Progenitor cell of endocrine pancreas (in vitro differentiated cells): ENCODE data around the gene CERS1. TPM values are rescaled to one million over a fixed set of nuclear protein-coding genes. Genes with fewer than 3 reads are reported as not detected.
A peak's percentile ranks its signal among the peaks of the same experiment; 100 is the strongest.

Experiments
- DNase-seq: peaks from one replicate; pipeline ENCODE4 v3.0.0; 2021; ENCODE audit warnings: low spot score; ENCODE audit not compliant: unreplicated experiment
- H3K27ac Mint-ChIP-seq: 2 replicates; pipeline ENCODE4 v1.8.0; 2021; ENCODE audit warnings: mild to moderate bottlenecking, moderate library complexity, mixed read lengths
- H3K27me3 Mint-ChIP-seq: 2 replicates; pipeline ENCODE4 v1.8.0; 2021; ENCODE audit warnings: mixed read lengths
- H3K36me3 Mint-ChIP-seq: 2 replicates; pipeline ENCODE4 v1.8.0; 2022; ENCODE audit warnings: mixed read lengths; ENCODE audit not compliant: insufficient read depth
- H3K4me1 Mint-ChIP-seq: 2 replicates; pipeline ENCODE4 v1.8.0; 2021; ENCODE audit warnings: low read depth, mixed read lengths
- H3K4me3 Mint-ChIP-seq: 2 replicates; pipeline ENCODE4 v1.8.0; 2021; ENCODE audit warnings: low read depth, mild to moderate bottlenecking, moderate library complexity, mixed read lengths
- H3K9me3 Mint-ChIP-seq: 2 replicates; pipeline ENCODE4 v1.8.0; 2021; ENCODE audit warnings: low read depth, mixed read lengths
- CTCF ChIP-seq: fragments of 200-600 bp; sonication (generic); IDR thresholded peaks from one replicate; pipeline ENCODE4 v1.5.0; 2021; ENCODE audit warnings: antibody characterized with exemption, mild to moderate bottlenecking; ENCODE audit not compliant: unreplicated experiment
- total RNA-seq: library from RNA; stranded (reverse); gene quantifications from 2 replicates; pipeline ENCODE4 v1.2.1, GENCODE V29; 2021

The CERS1 gene
- total RNA-seq, 1 donor from 2014 or later, result 20.9 TPM

DNA sequence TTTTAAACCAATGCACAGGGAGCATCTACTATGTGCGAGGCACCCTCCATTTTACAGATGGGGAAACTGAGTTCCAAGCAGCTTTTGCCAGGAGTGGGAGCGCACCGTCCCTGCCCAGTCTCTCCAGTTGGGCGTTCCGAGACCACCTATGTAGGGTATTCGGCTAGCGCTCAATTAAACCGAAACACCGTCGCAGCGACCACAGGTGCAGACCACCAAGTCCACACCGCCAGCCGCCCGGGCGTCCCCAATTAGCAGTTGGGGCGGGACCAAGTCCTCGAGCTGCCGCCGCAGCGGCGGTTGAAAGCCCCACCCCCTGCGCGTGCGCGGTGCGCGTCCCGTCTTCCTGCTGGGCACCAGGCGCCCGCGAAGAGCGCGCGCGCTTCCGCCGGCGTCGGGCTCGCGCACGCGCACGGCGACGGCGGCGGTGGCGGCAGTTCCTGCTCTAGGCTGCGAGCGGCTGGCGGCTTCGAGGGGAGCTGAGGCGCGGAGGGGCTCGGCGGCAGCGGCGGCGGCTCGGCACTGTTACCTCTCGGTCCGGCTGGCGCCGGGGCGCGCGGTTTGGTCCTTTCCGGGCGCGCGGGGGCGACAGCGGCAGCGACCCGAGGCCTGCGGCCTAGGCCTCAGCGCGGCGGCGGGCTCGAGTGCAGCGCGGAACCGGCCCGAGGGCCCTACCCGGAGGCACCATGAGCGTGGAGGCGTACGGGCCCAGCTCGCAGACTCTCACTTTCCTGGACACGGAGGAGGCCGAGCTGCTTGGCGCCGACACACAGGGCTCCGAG, 64.2 kb downstream of the CERS1 start, which contains the start of gene UPF1:
UPF1 (plus strand) TSS at position 436 of the 782 bp plus-strand sequence; CDS start at position 687, 251 bp downstream.
- peaks cover 3% of the 10 kb centered on the region for H3K9me3 Mint-ChIP-seq
- H3K27me3 Mint-ChIP-seq, result peaks cover 4% of the 10 kb centered on the region
- peaks cover 32% of the 10 kb centered on the region for H3K4me1 Mint-ChIP-seq
- H3K27ac Mint-ChIP-seq, result peak within 1 kb of the TSS; percentile 100
- no peak for TF ChIP-seq CTCF
- peak; percentile 92 for DNase-seq
- peaks cover 7% of the 10 kb centered on the region for H3K36me3 Mint-ChIP-seq
- H3K4me3 Mint-ChIP-seq, result peak within 1 kb of the TSS; percentile 92

DNA sequence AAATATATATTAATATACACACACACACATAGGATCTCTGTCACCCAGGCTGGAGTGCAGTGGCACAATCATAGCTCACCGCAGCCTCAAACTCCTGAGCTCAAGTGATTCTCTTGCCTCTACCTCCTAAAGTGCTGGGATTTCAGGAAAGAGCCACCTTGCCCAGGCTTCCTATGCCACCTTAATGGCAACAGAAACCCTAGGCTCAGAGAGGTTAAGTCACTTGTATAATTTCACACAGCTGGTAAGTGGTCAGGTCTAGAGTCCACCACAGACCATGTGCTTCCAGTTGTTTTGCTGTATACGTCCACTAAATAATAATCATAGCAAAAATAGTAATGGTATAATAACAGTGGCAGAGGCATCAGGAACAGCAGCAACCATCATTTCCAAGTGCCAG, 65.5 kb downstream of the CERS1 start:
- no peak overlapping the region for H3K27ac Mint-ChIP-seq
- H3K4me3 Mint-ChIP-seq, result peak overlapping the region; percentile 54
- no peak for DNase-seq
- no peak for TF ChIP-seq CTCF
- peaks cover 1% of the 10 kb centered on the region for H3K36me3 Mint-ChIP-seq
- peaks cover 4% of the 10 kb centered on the region for H3K27me3 Mint-ChIP-seq
- peaks cover 7% of the 10 kb centered on the region for H3K9me3 Mint-ChIP-seq
- peaks cover 22% of the 10 kb centered on the region for H3K4me1 Mint-ChIP-seq

DNA sequence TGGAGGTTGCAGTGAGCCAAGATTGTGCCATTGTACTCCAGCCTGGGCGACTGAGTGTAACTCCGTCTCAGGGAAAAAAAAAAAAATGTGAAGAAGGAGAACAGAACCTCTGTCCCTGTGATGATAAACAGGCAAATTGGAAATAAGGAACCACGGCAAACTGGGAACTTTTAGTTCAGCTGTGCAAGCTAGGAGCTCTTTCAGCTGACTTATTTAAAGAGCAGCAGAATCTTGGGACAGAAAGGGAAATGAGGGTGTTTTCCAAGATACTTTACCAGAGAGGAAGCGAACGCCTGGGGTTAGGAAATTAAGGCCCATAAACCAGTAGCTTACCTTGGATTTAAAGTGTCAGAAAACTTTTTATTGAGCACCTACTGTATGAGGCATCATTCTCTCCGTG, 67.2 kb downstream of the CERS1 start:
- H3K4me3 Mint-ChIP-seq, result no peak overlapping the region
- H3K4me1 Mint-ChIP-seq, result peaks cover 8% of the 10 kb centered on the region
- peaks cover 1% of the 10 kb centered on the region for H3K36me3 Mint-ChIP-seq
- peaks cover 4% of the 10 kb centered on the region for H3K27me3 Mint-ChIP-seq
- no peak overlapping the region for H3K27ac Mint-ChIP-seq
- no peak for TF ChIP-seq CTCF
- no peak for DNase-seq
- peaks cover 7% of the 10 kb centered on the region for H3K9me3 Mint-ChIP-seq

Other genes with a start within 250 kb of the CERS1 start
- 39.5 and 39.7 TPM in 2 replicates for gene CRTC1, start 212.5 kb downstream of the CERS1 start, total RNA-seq
- gene COMP, start 104.9 kb downstream of the CERS1 start, total RNA-seq, result 0.13 and 0.24 TPM in 2 replicates
- gene UPF1, start 64.2 kb downstream of the CERS1 start, total RNA-seq, result 87.1 and 90.9 TPM in 2 replicates
- 189 and 192 TPM in 2 replicates for gene COPE, start 23.2 kb upstream of the CERS1 start, total RNA-seq
- 44.4 and 44.7 TPM in 2 replicates for gene DDX49, start 23.6 kb upstream of the CERS1 start, total RNA-seq
- 64.5 and 69.4 TPM in 2 replicates for gene HOMER3, start 45.1 kb upstream of the CERS1 start, total RNA-seq
- gene SUGP2, start 137.4 kb upstream of the CERS1 start, total RNA-seq, result 153 and 154 TPM in 2 replicates
- 28.5 and 33.5 TPM in 2 replicates for gene ARMC6, start 137.4 kb upstream of the CERS1 start, total RNA-seq
- gene SLC25A42, start 167.8 kb upstream of the CERS1 start, total RNA-seq, result 10.5 and 10.7 TPM in 2 replicates
- 38.8 and 42.3 TPM in 2 replicates for gene TMEM161A, start 242.3 kb upstream of the CERS1 start, total RNA-seq